Measurements from ENCODE around the gene RIMBP2.
"Not testable (repeated sequence)": the region's sequence is repeated elsewhere in the genome, so short reads cannot be mapped to it uniquely, and the experiment has no call there.

RIMBP2 gene

GRCh38 chr12:130658145-130658911, 57.8 kb downstream of the RIMBP2 start:
- no peak for DNase-seq (ENCODE audit: low spot score)

- DNase-seq (ENCODE audit: low spot score): no peak
Measured at GRCh38 chr12:130656411-130656810, 59.7 kb downstream of the RIMBP2 start.

GRCh38 chr12:130655881-130656280, 60.2 kb downstream of the RIMBP2 start:
- DNase-seq (ENCODE audit: low spot score): no peak

GRCh38 chr12:130655010-130655409, 61.1 kb downstream of the RIMBP2 start:
- no peak for DNase-seq (ENCODE audit: low spot score)

- DNase-seq (ENCODE audit: low spot score): no peak
Measured at GRCh38 chr12:130651188-130651959, 64.7 kb downstream of the RIMBP2 start.

- no peak for DNase-seq (ENCODE audit: low spot score)
Measured at GRCh38 chr12:130650131-130650530, 66.0 kb downstream of the RIMBP2 start.

- DNase-seq (ENCODE audit: low spot score): no peak
Measured at GRCh38 chr12:130649101-130650045, 66.7 kb downstream of the RIMBP2 start.

GRCh38 chr12:130647814-130648213, 68.3 kb downstream of the RIMBP2 start:
- no peak for DNase-seq (ENCODE audit: low spot score)

GRCh38 chr12:130646716-130647370, 69.3 kb downstream of the RIMBP2 start:
- no peak for DNase-seq (ENCODE audit: low spot score)

GRCh38 chr12:130646191-130646590, 69.9 kb downstream of the RIMBP2 start:
- not testable (repeated sequence) for DNase-seq (ENCODE audit: low spot score)

GRCh38 chr12:130645751-130646150, 70.3 kb downstream of the RIMBP2 start:
- no peak for DNase-seq (ENCODE audit: low spot score)

- no peak for DNase-seq (ENCODE audit: low spot score)
Measured at GRCh38 chr12:130644566-130644965, 71.5 kb downstream of the RIMBP2 start.

GRCh38 chr12:130644146-130644545, 72.0 kb downstream of the RIMBP2 start:
- DNase-seq (ENCODE audit: low spot score): no peak

GRCh38 chr12:130642856-130643255, 73.2 kb downstream of the RIMBP2 start:
- DNase-seq (ENCODE audit: low spot score): no peak

- DNase-seq (ENCODE audit: low spot score): no peak
Measured at GRCh38 chr12:130641533-130642184, 74.4 kb downstream of the RIMBP2 start.

GRCh38 chr12:130640901-130641300, 75.2 kb downstream of the RIMBP2 start:
- DNase-seq (ENCODE audit: low spot score): no peak

- no peak for DNase-seq (ENCODE audit: low spot score)
Measured at GRCh38 chr12:130640496-130640895, 75.6 kb downstream of the RIMBP2 start.

- no peak for DNase-seq (ENCODE audit: low spot score)
Measured at GRCh38 chr12:130639476-130640424, 76.3 kb downstream of the RIMBP2 start.

- DNase-seq (ENCODE audit: low spot score): no peak
Measured at GRCh38 chr12:130636370-130636769, 79.7 kb downstream of the RIMBP2 start.

- DNase-seq (ENCODE audit: low spot score): no peak
Measured at GRCh38 chr12:130634866-130635265, 81.2 kb downstream of the RIMBP2 start.
